GM21737 (cell line): ENCODE results near the gene CAMK4.

Experiments
- ATAC-seq: cut with Tn5 transposase; IDR thresholded peaks from one replicate; pipeline ENCODE4 v1.9.1; 2021; ENCODE audit warnings: mild to moderate bottlenecking, moderate library complexity; ENCODE audit not compliant: unreplicated experiment

CAMK4 gene

DNA sequence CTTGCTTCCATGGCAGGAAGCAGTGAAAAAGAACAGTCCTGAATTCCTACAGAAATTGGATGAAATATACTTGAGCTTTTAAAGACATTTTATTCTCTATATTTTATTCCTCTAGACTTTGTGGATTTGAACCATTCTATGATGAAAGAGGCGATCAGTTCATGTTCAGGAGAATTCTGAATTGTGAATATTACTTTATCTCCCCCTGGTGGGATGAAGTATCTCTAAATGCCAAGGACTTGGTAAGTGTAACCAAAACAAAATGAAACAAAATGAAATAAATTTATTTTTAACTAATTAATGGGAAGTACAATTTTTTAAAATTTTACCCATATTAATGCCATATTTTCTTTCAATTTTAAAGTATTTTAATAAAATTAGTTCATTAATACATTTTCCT lies 254.1 kb downstream of the CAMK4 start:
- ATAC-seq, result no peak

DNA sequence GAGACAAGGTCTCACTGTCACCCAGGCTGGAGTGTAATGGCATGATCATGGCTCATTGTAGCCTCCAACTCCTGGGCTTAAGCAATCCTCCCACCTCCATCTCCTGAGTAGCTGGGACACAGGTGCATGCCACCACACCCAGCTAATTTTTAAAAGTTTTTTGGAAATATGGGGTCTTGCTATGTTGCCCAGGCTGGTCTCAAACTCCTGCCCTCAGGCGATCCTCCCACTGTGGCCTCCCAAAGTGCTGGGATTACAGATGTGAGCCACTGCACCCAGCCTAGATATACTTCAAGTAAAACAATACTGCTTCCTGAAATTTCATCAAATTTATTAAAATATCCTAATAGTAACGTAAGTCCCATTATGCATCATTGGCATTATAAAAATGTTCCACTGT lies 254.7 kb downstream of the CAMK4 start:
- ATAC-seq, result no peak

DNA sequence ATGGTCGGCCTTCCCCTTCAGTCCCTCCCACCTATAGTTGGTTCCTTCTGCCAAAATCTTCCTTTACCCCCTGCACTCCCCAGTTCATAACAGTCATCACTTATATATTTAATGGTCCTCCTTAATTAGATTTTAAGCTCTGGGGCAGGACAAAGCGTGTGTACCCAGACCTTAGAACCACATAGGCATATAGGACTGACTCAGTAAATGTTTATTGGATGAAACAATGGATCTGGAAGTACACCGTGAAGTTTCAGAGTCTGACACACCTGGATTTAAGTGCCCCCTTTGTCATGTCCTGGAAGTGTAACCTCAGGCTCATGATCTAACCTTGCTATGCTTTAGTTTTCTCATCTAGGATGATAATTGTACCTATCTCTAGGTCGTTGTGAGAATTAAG lies 256.2 kb downstream of the CAMK4 start:
- no peak for ATAC-seq

DNA sequence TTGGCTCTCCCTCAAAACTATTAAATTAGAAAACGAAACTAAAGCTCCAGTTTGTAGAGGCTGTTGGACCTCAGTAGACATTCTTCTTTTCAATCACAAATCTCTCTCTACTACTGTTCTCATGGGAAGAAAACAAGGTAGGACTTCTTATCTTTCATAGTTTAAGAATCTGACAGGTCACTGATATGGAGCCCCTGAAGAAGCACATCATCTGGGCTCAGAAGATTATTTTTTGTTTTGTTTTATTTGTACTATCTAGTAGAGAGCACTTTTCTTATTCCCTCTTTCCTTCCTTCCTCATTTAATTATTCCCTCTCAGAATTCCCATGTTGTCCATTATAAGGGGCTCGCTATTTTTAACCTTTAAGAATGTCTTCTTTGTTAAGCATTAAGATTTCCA lies 261.9 kb downstream of the CAMK4 start:
- ATAC-seq, result no peak

DNA sequence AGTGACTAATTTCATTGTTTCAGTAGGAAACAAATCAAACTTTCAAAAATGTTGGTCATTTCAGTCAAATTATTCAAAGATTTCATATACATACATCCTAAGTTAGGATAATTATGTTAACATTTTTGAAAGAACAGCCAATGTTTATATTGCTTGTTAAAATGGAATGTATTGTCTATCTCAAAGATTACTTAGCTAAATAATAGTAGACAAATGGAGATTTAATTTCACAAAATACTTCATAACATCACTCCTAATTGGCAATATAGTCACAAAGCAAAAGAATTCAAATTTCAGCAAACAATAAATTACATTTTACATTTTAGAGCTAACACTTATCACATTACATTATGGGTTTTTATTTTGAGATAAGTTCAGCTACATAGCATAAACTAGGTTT lies 262.7 kb downstream of the CAMK4 start:
- ATAC-seq, result no peak

DNA sequence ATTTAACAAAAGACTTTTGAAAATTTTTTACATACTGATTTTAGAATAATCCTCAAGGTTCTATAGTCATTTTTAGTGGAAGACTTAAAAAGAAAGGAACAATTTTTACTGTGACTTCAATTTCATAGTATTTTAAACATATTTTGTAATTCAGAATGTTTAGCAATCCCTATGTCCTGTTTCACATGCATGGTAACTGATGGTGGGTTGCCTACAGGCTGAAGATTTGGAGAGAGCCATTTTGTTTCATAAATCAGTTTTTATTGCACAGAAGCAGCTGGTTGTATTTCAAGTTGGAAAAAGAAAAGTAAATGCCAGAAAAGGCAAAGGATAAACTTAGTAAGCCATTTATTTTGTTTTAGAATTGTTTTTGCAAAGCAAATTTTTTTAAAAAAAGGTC lies 264.2 kb downstream of the CAMK4 start:
- ATAC-seq, result no peak

DNA sequence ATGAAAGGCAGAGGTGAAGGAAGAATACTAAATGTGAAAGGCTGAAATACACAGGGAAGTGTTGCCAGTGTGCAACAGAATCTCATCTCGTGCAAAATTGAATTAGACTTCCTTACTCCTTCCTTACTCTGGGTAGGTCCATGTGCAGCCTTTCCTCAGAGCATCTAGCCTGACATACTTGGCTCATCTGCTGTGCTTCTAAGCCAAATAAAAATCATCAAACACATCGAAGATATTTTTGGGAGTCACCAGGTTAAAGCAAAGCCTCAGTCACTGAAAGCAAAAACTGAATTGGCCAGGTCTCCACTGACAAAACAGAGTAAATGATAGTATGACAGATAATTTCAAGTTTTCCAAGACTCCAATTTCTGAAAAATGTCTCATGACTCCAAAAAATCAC lies 268.8 kb downstream of the CAMK4 start:
- ATAC-seq, result no peak

DNA sequence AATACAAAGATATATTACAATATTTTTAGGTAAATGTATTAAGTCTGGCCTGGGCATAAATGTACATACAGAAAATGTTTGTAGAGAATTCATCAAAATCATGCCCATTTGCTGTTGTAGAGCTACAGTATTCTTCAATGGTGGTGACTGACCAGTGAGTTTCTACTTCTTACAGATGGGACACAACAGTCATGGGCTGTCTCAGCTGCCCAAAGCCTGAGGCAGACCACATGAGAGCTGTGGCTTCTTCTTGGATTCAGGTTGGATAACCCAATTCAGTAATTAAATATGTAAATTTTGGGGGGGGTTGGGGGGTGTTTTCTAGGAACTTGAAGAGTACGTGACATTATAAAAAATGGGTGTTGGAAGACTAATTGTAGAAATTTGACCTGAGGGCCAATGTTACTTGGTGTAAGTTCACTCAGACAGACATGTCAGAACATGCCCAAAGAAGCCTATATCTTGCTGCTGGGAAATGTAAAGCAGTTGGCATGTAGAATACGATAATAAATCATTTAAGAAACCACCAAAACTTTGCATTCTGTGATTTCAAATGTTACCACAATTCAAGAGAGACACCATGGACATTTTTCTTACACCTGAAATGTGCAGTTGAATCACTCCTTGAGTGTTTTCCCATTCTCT lies 270.3 kb downstream of the CAMK4 start:
- ATAC-seq, result no peak

DNA sequence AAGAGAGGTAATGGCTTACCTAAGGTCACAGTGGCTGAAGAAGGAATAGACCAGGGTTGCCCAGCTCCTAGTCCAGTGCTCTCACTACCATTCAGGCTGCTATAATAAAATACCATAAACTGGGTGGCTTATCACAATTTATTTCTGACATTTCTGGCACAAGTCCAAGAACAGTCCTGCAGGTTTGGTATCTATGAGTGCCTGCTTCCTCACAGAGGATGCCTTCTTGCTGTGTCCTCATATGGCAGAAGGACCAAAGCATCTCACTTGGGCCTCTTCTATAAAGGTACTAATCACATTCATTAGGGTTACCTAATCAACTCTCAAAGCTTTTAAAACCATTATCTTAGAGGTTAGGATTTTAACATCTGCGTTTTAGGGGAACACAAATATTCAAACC lies 271.0 kb downstream of the CAMK4 start:
- ATAC-seq, result no peak

DNA sequence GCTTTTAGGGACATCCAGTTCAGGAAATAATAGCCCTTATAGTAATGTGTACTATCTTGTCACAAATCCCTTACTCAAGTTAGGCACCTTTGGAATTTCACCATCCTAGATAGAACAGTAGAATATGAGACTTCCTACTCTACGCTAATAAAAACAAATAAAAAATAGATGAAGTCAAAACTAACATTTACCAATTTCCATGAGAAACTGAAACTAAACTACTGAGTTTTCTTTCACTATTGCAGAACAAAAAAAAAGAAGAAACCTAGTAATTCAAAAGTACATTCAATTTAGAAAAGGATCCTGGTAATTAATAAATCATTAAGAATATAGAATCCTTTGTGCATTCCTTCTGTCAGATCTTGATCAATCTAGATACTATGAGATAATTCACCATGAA lies 274.2 kb downstream of the CAMK4 start:
- no peak for ATAC-seq

DNA sequence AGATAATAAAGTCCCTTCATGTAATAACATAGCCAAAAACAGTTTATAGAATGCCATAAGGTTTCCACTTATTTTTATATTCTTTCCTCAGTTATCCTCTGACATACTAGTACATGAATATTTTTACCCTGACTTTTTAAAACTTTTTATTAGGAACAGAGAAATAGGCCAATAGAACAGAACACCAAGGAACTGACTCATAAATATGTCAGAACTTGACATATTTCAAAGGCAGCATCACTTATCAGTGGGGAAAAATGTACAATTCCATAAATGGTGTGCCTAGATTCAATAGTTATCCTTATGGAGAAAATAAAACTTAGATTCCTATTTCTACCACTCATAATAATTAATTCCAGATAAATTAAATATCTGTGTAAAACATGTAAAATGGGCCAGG lies 278.8 kb downstream of the CAMK4 start:
- no peak for ATAC-seq

DNA sequence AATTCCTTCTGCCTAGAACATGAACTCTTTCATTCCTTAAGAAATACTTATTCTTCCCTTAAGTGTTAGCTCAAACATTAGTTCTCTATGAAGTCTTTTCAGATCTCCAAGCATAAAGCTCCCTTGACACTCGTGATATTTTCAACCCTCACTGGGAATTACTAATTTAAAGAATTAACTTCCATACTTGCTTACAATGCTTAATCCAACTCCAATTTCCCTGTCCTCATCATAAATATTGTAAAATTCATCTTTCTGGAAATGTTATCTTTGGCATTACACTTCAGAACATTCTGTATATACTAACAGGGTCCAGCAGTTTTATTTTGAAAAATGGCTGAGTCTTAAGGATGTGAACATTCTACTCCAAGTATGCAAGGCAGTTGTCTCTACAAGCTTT lies 280.9 kb downstream of the CAMK4 start:
- no peak for ATAC-seq

DNA sequence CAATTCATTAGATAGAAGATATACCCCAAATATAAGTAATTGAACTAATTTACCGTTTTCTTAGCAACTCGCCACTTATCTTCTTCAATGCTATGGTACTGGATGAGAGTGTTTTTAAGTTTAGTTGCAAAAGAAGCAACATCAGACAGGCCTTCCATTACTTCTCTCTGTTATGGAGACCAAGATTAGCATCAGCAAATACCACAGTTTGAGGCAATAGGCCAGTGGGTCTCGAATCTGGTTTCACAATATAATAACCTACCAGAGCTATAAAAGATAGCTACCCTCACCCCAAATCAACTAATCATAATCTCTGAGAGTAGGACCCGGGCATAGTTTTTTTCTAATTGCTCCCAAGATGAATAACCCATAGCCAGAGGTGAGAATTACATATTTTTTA lies 283.1 kb downstream of the CAMK4 start:
- ATAC-seq, result no peak

DNA sequence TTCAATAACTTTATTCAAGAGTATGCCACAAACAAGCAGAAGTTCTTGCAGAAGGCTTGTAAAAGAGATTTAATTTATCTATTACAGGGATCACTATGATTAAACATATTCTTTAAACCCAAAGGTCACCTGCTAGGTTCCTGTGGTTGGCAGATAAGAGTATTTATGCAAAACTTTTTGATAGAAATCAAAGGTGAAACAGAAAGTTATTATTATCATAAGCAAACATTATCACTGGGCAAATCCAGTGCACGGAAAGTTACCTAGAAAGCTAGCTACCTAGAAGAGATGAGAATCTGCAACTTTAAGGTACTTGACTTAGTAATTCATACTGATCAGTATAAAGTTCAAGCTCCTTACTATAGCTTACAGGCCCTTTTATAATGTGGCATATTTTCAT lies 284.9 kb downstream of the CAMK4 start:
- no peak for ATAC-seq

DNA sequence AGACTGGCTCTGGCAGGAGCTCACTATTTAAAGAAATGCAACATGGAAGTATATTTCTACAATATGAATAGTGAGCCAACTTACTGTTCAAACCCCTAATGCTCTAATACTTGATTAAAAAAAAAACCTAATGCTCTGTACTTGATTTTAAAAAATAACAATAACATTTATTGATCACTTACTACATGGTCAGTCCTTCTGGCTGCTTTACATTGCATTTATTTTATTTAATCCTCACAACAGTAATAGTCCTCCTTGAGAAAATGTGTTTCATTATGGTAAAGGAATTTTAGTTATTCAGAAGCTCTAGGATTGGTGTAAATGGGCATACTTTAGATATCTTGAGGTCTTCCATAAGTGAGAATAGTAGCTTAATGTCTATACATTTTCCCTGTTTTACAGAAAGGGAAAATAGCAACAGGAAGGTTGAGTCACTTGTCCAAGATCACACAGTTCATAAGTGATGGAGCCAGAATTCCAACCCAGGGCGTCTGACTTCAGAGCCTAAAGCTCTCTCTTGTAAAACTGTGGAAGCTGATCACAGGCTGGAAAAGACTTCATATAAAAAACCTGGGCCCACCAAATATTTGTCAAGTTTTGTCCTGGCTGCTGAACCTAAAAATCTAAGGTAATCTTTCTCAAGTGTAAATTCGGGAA lies 287.1 kb downstream of the CAMK4 start:
- ATAC-seq, result no peak

DNA sequence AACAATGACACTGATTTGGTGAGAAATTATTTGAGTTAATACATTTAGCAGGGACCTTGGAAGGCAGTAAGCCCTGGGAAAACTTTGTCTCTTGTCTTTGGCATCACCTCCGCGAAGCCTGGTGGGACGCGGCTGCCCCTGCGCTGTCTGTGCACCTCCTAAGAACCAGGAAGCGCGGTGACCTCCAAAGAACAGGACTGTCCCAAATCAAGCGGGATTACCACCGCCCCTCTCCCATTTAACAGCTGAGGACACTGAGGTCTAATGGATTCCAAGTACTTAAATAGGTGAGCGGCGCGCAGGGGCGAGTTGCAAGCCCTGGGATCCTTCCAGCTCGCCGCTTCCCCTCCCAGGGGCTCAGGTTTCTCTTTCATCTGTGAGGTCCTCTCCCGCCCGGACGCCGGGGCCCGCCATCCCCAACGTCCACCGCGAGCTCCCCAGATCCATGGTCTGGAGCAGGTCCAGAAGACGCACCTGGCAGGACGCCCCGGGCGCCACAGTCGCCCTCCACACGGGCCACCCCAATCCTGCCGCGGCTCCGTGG lies 287.7 kb downstream of the CAMK4 start:
- ATAC-seq, result peak; percentile 25

DNA sequence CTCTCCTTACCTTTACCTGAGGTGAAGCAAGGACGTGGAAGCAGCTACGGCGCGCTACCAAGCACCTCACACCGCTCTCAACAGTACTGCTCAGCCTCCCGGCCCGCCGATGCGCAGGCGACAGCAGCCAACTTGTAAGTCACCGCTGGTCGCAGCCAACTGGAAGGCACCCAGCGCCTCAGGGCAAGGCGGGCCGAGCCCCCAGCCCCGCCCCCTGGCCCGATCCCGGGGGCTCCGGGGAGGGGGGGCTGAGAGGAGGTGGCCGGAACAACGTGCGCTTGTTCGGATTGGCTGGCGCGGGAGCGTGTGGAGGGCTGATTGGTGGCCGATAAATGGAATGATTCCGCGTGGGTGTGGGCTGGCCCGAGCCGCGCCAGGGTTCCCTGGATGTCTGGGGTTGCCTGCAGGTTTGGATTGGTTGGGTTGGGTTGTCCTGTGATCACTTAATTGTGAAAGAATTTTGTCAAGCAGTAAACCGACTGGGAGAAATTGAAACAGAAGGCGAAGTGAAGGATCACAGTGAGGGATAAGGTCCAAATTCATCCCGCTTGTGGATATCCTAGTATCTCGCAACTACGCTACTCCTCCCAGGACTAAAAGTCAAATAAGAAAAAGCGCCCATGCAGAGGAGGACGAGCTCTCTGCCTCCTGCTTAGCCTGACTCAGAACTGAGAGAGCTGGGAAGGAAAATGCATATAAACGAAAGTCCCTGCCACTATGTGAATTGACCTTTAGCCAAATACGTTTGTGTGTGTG lies 288.4 kb downstream of the CAMK4 start, which contains the start of gene STARD4:
Gene STARD4, minus strand, starts transcription at position 161 of the 756 bp plus-strand sequence. CDS start 5,102 bp downstream, outside the sequence.
- ATAC-seq, result peak; percentile 93

DNA sequence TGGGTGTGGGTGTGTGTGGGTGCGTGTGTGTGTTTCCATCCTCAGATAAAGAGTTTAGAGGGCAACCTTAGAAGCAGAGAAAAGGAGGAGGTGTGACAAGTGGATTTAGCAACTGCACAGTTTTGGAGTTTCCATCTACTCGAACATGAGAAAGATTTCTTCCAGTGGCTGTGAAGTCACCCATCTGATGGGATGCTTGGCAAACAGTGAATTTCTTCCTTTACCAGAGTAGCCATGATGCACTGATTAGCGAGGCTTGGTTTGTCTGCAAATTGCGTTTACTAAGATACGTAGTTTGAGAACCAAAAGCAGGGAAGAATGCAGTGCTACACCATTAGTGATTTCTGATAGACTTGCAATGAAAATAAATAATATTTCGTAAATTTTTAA lies 288.9 kb downstream of the CAMK4 start:
- no peak for ATAC-seq

DNA sequence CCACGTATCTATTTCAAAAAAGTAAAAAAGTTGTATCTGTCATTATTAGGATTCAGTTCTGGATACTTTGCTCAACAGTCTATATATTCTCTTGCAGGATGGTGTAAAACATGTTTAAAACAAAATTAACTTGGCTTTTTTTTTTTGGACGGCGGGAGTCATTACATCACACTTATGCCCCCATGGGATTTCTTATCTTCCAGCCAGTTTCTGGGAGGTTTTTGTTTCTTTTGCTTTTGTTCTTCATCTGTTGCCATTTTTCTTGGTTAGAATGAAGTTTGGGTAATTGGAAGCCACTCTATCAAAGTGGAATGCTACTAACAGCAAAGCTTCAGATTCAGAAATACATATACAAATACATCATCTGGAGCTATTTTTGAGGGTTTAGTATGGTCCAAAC lies 289.9 kb downstream of the CAMK4 start:
- ATAC-seq, result no peak

DNA sequence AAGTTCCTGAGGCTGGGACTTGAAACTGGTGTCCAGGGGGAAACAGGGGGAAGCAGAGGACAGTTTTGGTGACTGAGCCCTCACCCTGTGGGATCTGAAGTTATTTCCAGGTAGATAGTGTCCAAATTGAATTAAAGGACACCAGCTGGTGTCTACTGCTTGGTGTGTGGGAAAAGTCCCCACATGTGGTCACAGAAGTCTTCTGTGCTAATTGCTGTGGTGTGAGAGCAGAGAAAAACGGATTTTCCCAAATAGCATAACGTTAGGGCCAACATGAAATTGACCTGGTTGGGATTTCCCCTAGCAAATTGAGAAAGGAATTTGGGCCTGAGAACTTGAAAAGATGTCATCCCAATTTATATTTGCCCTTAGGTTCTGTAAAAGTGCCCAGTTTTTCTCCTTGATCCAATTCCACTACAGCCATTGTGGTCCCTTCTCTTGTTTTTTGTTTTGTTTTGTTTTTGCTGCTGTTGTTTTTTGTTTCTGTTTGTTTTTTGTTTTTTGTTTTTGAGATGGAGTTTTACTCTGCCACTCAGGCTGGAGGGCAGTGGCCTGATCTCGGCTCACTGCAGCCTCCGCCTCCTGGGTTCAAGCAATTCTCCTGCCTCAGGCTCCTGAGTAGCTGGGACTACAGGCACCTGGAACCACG lies 293.8 kb downstream of the CAMK4 start:
- no peak for ATAC-seq

DNA sequence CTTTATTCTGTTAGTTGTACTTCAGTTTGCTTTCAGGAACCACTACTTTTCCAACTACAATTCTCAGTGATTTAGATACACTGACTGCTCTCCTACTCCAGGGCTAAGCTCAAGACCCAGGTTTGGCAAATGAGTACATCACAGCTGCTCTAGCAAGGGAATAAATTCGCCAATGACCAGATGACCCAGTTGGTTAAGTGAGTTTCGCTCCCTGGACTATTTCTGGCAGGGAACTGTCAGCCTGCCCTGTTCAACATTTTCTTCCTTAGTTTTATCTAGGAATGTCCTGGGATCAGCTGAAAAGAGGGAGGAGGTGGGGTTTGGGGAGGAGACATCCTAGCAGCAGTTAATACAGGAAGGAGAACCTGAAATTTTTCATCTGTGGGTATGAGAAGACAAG lies 294.6 kb downstream of the CAMK4 start:
- no peak for ATAC-seq
